SU-DHL-6 (cell line): ENCODE measurements around the gene IFFO2.

Experiments
- CTCF ChIP-seq: fragments of 200-600 bp; sonication (generic); IDR thresholded peaks from one replicate; pipeline ENCODE4 v1.5.1; 2017; ENCODE audit warnings: antibody characterized with exemption, mild to moderate bottlenecking, low read length, moderate library complexity; ENCODE audit not compliant: insufficient read depth, poor library complexity, severe bottlenecking
- EZH2phosphoT487 ChIP-seq: fragments of 200-600 bp; sonication (generic), shearing (Covaris generic); conservative IDR thresholded peaks from 2 replicates; pipeline ENCODE4 v1.6.1; 2018; ENCODE audit warnings: mild to moderate bottlenecking, antibody characterized with exemption, low read length, moderate library complexity, mixed read lengths

- no peak for TF ChIP-seq CTCF
- TF ChIP-seq EZH2phosphoT487 = no peak
These were observed 77.2 kb downstream of the IFFO2 start for GRCh38 chr1:18879215-18879790.
